Activated naive CD4-positive, alpha-beta T cell treated with anti-CD3 and anti-CD28 coated beads for 36 hours (primary cell): ENCODE measurements around the gene GNAS-AS1. TPM values are rescaled to one million over a fixed set of nuclear protein-coding genes. Genes with fewer than 3 reads are reported as not detected.

Experiments
- CTCF ChIA-PET: fragments of 350-600 bp; sonication (Branson Sonifier 250); formaldehyde crosslinking; loops from one replicate; lab custom pipeline; 2021; ENCODE audit warnings: antibody characterized with exemption; lab: Charles Lee
- DNase-seq: peaks from one replicate; pipeline ENCODE4 v3.0.0-alpha.2; 2020
- H3K27ac Mint-ChIP-seq: one replicate; pipeline ENCODE4 v1.8.0; 2021; ENCODE audit warnings: mild to moderate bottlenecking, mixed read lengths
- H3K27me3 Mint-ChIP-seq: one replicate; pipeline ENCODE4 v1.8.0; 2021; ENCODE audit warnings: low read depth, mixed read lengths
- H3K36me3 Mint-ChIP-seq: one replicate; pipeline ENCODE4 v1.8.0; 2021; ENCODE audit warnings: low read depth, mixed read lengths
- H3K4me1 Mint-ChIP-seq: one replicate; pipeline ENCODE4 v1.8.0; 2021; ENCODE audit warnings: low read depth, mixed read lengths
- H3K4me3 Mint-ChIP-seq: one replicate; pipeline ENCODE4 v1.8.0; 2021; ENCODE audit warnings: mild to moderate bottlenecking, moderate library complexity, mixed read lengths
- H3K9me3 Mint-ChIP-seq: one replicate; pipeline ENCODE4 v1.8.0; 2021; ENCODE audit warnings: mixed read lengths
- intact Hi-C: fragments of 100-400 bp; cut with micrococcal nuclease; formaldehyde crosslinking; loops from one replicate; pipeline ENCODE4 v1.15.1; 2023
- total RNA-seq, 2 experiments: library from RNA; stranded (reverse); gene quantifications; one replicate each; pipeline ENCODE4 v1.2.3, GENCODE V29; 2021

GNAS-AS1 gene
- total RNA-seq, 2 experiments from 2014 or later = 1.6 to 1.9 TPM

- CTCF ChIA-PET = no interaction called here
- peaks cover 32% of the 10 kb centered on the region for H3K4me1 Mint-ChIP-seq
- intact Hi-C loops = no loop called here
Observed at GRCh38 chr20:58880994-58881752, 30.5 kb upstream of the GNAS-AS1 start.

GRCh38 chr20:58880441-58880840, 29.7 kb upstream of the GNAS-AS1 start:
- peaks cover 28% of the 10 kb centered on the region for H3K4me1 Mint-ChIP-seq
- no peaks in the 10 kb centered on the region for H3K27me3 Mint-ChIP-seq
- H3K27ac Mint-ChIP-seq = no peak overlapping the region
- H3K4me3 Mint-ChIP-seq = no peak overlapping the region
- intact Hi-C loops = no loop called here
- H3K36me3 Mint-ChIP-seq = no peaks in the 10 kb centered on the region
- H3K9me3 Mint-ChIP-seq = no peaks in the 10 kb centered on the region
- DNase-seq = no peak
- CTCF ChIA-PET = interaction anchor here (0.7 kb wide), 1 partner anchor 105 kb away, joined by 4 read pairs; no protein-coding TSS in a partner anchor

More at GRCh38 chr20:58880994-58881752, 30.5 kb upstream of the GNAS-AS1 start:
- peak; percentile 42 for DNase-seq
- H3K36me3 Mint-ChIP-seq = no peaks in the 10 kb centered on the region
- no peak overlapping the region for H3K27ac Mint-ChIP-seq
- no peak overlapping the region for H3K4me3 Mint-ChIP-seq
- no peaks in the 10 kb centered on the region for H3K27me3 Mint-ChIP-seq
- H3K9me3 Mint-ChIP-seq = no peaks in the 10 kb centered on the region

GRCh38 chr20:58878399-58878798, 27.7 kb upstream of the GNAS-AS1 start:
- DNase-seq = no peak
- Mint-ChIP-seq H3K27ac (peak overlapping the region; percentile 61), H3K4me1 (peaks cover 26% of the 10 kb centered on the region), H3K36me3 (no peaks in the 10 kb centered on the region), H3K4me3 (no peak overlapping the region), H3K9me3 (no peaks in the 10 kb centered on the region), H3K27me3 (no peaks in the 10 kb centered on the region)
- intact Hi-C loops = no loop called here
- CTCF ChIA-PET = interaction anchor here (0.9 to 1.7 kb wide), 3 partner anchors 9 to 11 kb away, joined by 3 to 7 read pairs (median 4); no protein-coding TSS in a partner anchor

GRCh38 chr20:58877976-58878360, 27.3 kb upstream of the GNAS-AS1 start:
- Mint-ChIP-seq H3K27ac (peak overlapping the region; percentile 61), H3K27me3 (no peaks in the 10 kb centered on the region), H3K4me1 (peaks cover 26% of the 10 kb centered on the region), H3K4me3 (no peak overlapping the region), H3K36me3 (no peaks in the 10 kb centered on the region), H3K9me3 (no peaks in the 10 kb centered on the region)
- CTCF ChIA-PET = no interaction called here
- peak; percentile 69 for DNase-seq
- intact Hi-C loops = no loop called here

- Mint-ChIP-seq H3K4me3 (no peak overlapping the region), H3K9me3 (no peaks in the 10 kb centered on the region), H3K4me1 (peaks cover 26% of the 10 kb centered on the region), H3K36me3 (no peaks in the 10 kb centered on the region), H3K27ac (peak overlapping the region; percentile 15), H3K27me3 (no peaks in the 10 kb centered on the region)
- CTCF ChIA-PET = interaction anchor here (0.7 to 1.6 kb wide), 4 partner anchors 9 to 657 kb away, joined by 3 to 4 read pairs (median 3); no protein-coding TSS in a partner anchor
- intact Hi-C loops = no loop called here
- no peak for DNase-seq
Observed at GRCh38 chr20:58877050-58877975, 26.6 kb upstream of the GNAS-AS1 start.

GRCh38 chr20:58876437-58876836, 25.7 kb upstream of the GNAS-AS1 start:
- peaks cover 26% of the 10 kb centered on the region for H3K4me1 Mint-ChIP-seq
- H3K36me3 Mint-ChIP-seq = no peaks in the 10 kb centered on the region
- CTCF ChIA-PET = interaction anchor here (0.7 to 1.6 kb wide), 4 partner anchors 10 to 657 kb away, joined by 3 to 4 read pairs (median 3); no protein-coding TSS in a partner anchor
- H3K27ac Mint-ChIP-seq = no peak overlapping the region
- no peak for DNase-seq
- no peaks in the 10 kb centered on the region for H3K9me3 Mint-ChIP-seq
- H3K27me3 Mint-ChIP-seq = no peaks in the 10 kb centered on the region
- H3K4me3 Mint-ChIP-seq = no peak overlapping the region
- intact Hi-C loops = no loop called here

GRCh38 chr20:58875541-58876134, 24.9 kb upstream of the GNAS-AS1 start:
- CTCF ChIA-PET = interaction anchor here (0.9 to 1.6 kb wide), 2 partner anchors 11 to 208 kb away, joined by 4 to 5 read pairs; no protein-coding TSS in a partner anchor
- intact Hi-C loops = no loop called here

GRCh38 chr20:58875111-58875510, 24.4 kb upstream of the GNAS-AS1 start:
- CTCF ChIA-PET = interaction anchor here (0.9 kb wide), 1 partner anchor 208 kb away, joined by 5 read pairs; no protein-coding TSS in a partner anchor
- Mint-ChIP-seq H3K4me1 (peaks cover 27% of the 10 kb centered on the region), H3K4me3 (no peak overlapping the region), H3K36me3 (no peaks in the 10 kb centered on the region), H3K9me3 (no peaks in the 10 kb centered on the region), H3K27me3 (no peaks in the 10 kb centered on the region), H3K27ac (no peak overlapping the region)
- DNase-seq = no peak
- intact Hi-C loops = no loop called here

More at GRCh38 chr20:58875541-58876134, 24.9 kb upstream of the GNAS-AS1 start:
- Mint-ChIP-seq H3K4me1 (peaks cover 26% of the 10 kb centered on the region), H3K27ac (no peak overlapping the region), H3K9me3 (no peaks in the 10 kb centered on the region), H3K36me3 (no peaks in the 10 kb centered on the region), H3K4me3 (no peak overlapping the region), H3K27me3 (no peaks in the 10 kb centered on the region)
- no peak for DNase-seq

GRCh38 chr20:58874469-58874868, 23.8 kb upstream of the GNAS-AS1 start:
- Mint-ChIP-seq H3K27me3 (no peaks in the 10 kb centered on the region), H3K27ac (no peak overlapping the region), H3K4me3 (no peak overlapping the region), H3K36me3 (no peaks in the 10 kb centered on the region), H3K9me3 (no peaks in the 10 kb centered on the region), H3K4me1 (peaks cover 24% of the 10 kb centered on the region)
- intact Hi-C loops = loop anchor here (5.0 kb wide), 1 partner anchor 333 kb away; no protein-coding TSS in a partner anchor
- CTCF ChIA-PET = interaction anchor here (0.6 to 1.0 kb wide), 5 partner anchors 10 to 736 kb away, joined by 3 to 5 read pairs (median 3); no protein-coding TSS in a partner anchor
- no peak for DNase-seq

- no peaks in the 10 kb centered on the region for H3K9me3 Mint-ChIP-seq
- CTCF ChIA-PET = interaction anchor here (1.0 to 2.1 kb wide), 2 partner anchors 15 to 533 kb away, joined by 3 to 8 read pairs; no protein-coding TSS in a partner anchor
- H3K36me3 Mint-ChIP-seq = no peaks in the 10 kb centered on the region
- intact Hi-C loops = loop anchor here (2.0 to 5.0 kb wide), 3 partner anchors 336 to 625 kb away; no protein-coding TSS in a partner anchor
- peaks cover 4% of the 10 kb centered on the region for H3K4me1 Mint-ChIP-seq
- no peak overlapping the region for H3K4me3 Mint-ChIP-seq
- DNase-seq = no peak
- H3K27ac Mint-ChIP-seq = no peak overlapping the region
- H3K27me3 Mint-ChIP-seq = no peaks in the 10 kb centered on the region
Observed at GRCh38 chr20:58871533-58872102, 20.9 kb upstream of the GNAS-AS1 start.

GRCh38 chr20:58870293-58871014, 19.8 kb upstream of the GNAS-AS1 start:
- CTCF ChIA-PET = interaction anchor here (0.6 to 2.1 kb wide), 14 partner anchors 9 to 603 kb away, joined by 3 to 11 read pairs (median 4); partner anchors contain the start of gene ATP5F1E
- Mint-ChIP-seq H3K4me1 (peaks cover 4% of the 10 kb centered on the region), H3K9me3 (no peaks in the 10 kb centered on the region), H3K4me3 (no peak overlapping the region), H3K36me3 (no peaks in the 10 kb centered on the region), H3K27ac (no peak overlapping the region), H3K27me3 (no peaks in the 10 kb centered on the region)
- intact Hi-C loops = loop anchor here (1.0 to 5.0 kb wide), 4 partner anchors 337 to 626 kb away; no protein-coding TSS in a partner anchor
- peak; percentile 67 for DNase-seq
